Adrenal gland (tissue), 5 donors: ENCODE data around the gene GATD1.

Experiments
- CTCF ChIP-seq, 6 experiments: fragments of 450-650 bp in 4 of 6; fragments of 200-600 bp in 2 of 6; sonication (generic) in 1 of 6; IDR thresholded peaks; 1 replicate in 5 of 6; 2 replicates in 1 of 6; pipeline versions ENCODE4 v1.5.1 to v1.8.0; 2016 to 2021; ENCODE audit warnings: antibody characterized with exemption in 6 of 6, mild to moderate bottlenecking in 2 of 6, moderate library complexity in 1 of 6
- POLR2A ChIP-seq, 2 donors: fragments of 450-650 bp; IDR thresholded peaks; one replicate each; pipeline ENCODE4 v1.6.1; 2017; ENCODE audit warnings: antibody characterized with exemption in 2 of 2, mild to moderate bottlenecking in 2 of 2, moderate library complexity in 1 of 2
- donor health status: DM: no; HTN: no; CAD: no.

GRCh38 chr11:803467-803742, 26.1 kb upstream of the GATD1 start:
- no peak for TF ChIP-seq CTCF (IDR thresholded peaks at IDR 0.05)
- no peak for TF ChIP-seq POLR2A (IDR thresholded peaks at IDR 0.05)
